Caco-2 (cell line): ENCODE data around the gene WBP1L. TPM values are rescaled to one million over a fixed set of nuclear protein-coding genes. Genes with fewer than 3 reads are reported as not detected.

Experiments used
- BruUV-seq: library from RNA; stranded (reverse); fragments of 400-500 nt; replicated peaks from 2 replicates; lab custom pipeline; 2021; lab: Mats Ljungman, UMichigan
- CTCF ChIA-PET: fragments of 300-600 bp; sonication (Branson Sonifier 250); formaldehyde crosslinking; loops from one replicate; lab custom pipeline; 2022; ENCODE audit warnings: antibody characterized with exemption; lab: Charles Lee
- POLR2A ChIA-PET: fragments of 300-600 bp; sonication (Branson Sonifier 250); formaldehyde crosslinking; loops from one replicate; lab custom pipeline; 2022; ENCODE audit warnings: antibody characterized with exemption; lab: Charles Lee
- DNase-seq, 2 experiments: peaks; one replicate each; pipeline versions ENCODE4 v3.0.0 to v3.0.0-alpha.2; 2020 to 2022
- H3K27me3 ChIP-seq: replicated peaks from 2 replicates; pipeline ENCODE4 v1.6.0; 2011; ENCODE audit warnings: low read length; ENCODE audit not compliant: control insufficient read depth, insufficient read depth
- H3K36me3 ChIP-seq: 2 replicates; pipeline ENCODE4 v1.5.1; 2011; ENCODE audit warnings: low read length; ENCODE audit not compliant: control insufficient read depth, insufficient read depth
- H3K4me1 ChIP-seq: fragments of 250-450 bp; sonication (Bioruptor Pico); 2 replicates; pipeline ENCODE4 v1.5.1; 2020; ENCODE audit warnings: mild to moderate bottlenecking
- H3K4me3 ChIP-seq: 2 replicates; pipeline ENCODE4 v1.5.1; 2011; ENCODE audit warnings: low read depth, mild to moderate bottlenecking, control low read depth, low read length
- H3K9me3 ChIP-seq: fragments of 250-450 bp; sonication (Bioruptor Pico); 2 replicates; pipeline ENCODE4 v1.5.1; 2020; ENCODE audit warnings: mild to moderate bottlenecking, moderate library complexity
- H3K27ac Mint-ChIP-seq: one replicate; pipeline ENCODE4 v1.8.0; 2022; ENCODE audit warnings: mixed read lengths; ENCODE audit not compliant: unreplicated experiment
- H3K27me3 Mint-ChIP-seq: one replicate; pipeline ENCODE4 v1.8.0; 2022; ENCODE audit warnings: mixed read lengths; ENCODE audit not compliant: insufficient read depth, unreplicated experiment
- H3K36me3 Mint-ChIP-seq: one replicate; pipeline ENCODE4 v1.8.0; 2022; ENCODE audit warnings: mild to moderate bottlenecking, mixed read lengths; ENCODE audit not compliant: insufficient read depth, unreplicated experiment
- H3K4me1 Mint-ChIP-seq: one replicate; pipeline ENCODE4 v1.8.0; 2022; ENCODE audit warnings: low read depth, mixed read lengths; ENCODE audit not compliant: unreplicated experiment
- H3K4me3 Mint-ChIP-seq: one replicate; pipeline ENCODE4 v1.8.0; 2022; ENCODE audit warnings: mild to moderate bottlenecking, moderate library complexity, mixed read lengths; ENCODE audit not compliant: unreplicated experiment
- H3K9me3 Mint-ChIP-seq: one replicate; pipeline ENCODE4 v1.8.0; 2022; ENCODE audit warnings: mixed read lengths; ENCODE audit not compliant: unreplicated experiment
- CTCF ChIP-seq, 2 experiments: fragments of 200-600 bp in 1 of 2; IDR thresholded peaks; 1 replicate in 1 of 2; 2 replicates in 1 of 2; pipeline versions ENCODE4 v1.5.1 to v1.8.0; 2011 to 2022; ENCODE audit warnings: antibody characterized with exemption in 1 of 2, control low read depth in 1 of 2, inconsistent platforms in 1 of 2, low read depth in 1 of 2, low read length in 1 of 2, mild to moderate bottlenecking in 1 of 2, moderate library complexity in 1 of 2; ENCODE audit not compliant: insufficient read depth in 1 of 2, severe bottlenecking in 1 of 2, unreplicated experiment in 1 of 2
- intact Hi-C: fragments of 100-400 bp; cut with micrococcal nuclease; formaldehyde crosslinking; loops from one replicate; pipeline ENCODE4 v1.10.0; 2022; ENCODE audit not compliant: unreplicated experiment
- total RNA-seq: library from RNA; stranded (reverse); gene quantifications from 2 replicates; pipeline ENCODE4 v1.2.3, GENCODE V29; 2022

The WBP1L gene
- total RNA-seq, 1 experiment from 2014 or later = 28.2 TPM

- no peak overlapping the region for H3K4me3 Mint-ChIP-seq
- Histone ChIP-seq H3K27me3 (no peaks in the 10 kb centered on the region), H3K4me3 (no peak overlapping the region), H3K9me3 (no peaks in the 10 kb centered on the region), H3K36me3 (no peaks in the 10 kb centered on the region), H3K4me1 (no peaks in the 10 kb centered on the region)
- ChIA-PET CTCF (no interaction called here), POLR2A (no interaction called here)
- intact Hi-C loops = no loop called here
- TF ChIP-seq CTCF (IDR thresholded peaks at IDR 0.05; ENCODE audit: insufficient read depth in 1 of 2, low read depth in 1 of 2, low read length in 1 of 2, severe bottlenecking in 1 of 2, unreplicated experiment in 1 of 2) = no peak
- no peaks in the 10 kb centered on the region for H3K27me3 Mint-ChIP-seq
- no peak for DNase-seq
- H3K27ac Mint-ChIP-seq = no peak overlapping the region
- BruUV-seq = no TSS peak
- peaks cover 6% of the 10 kb centered on the region for H3K36me3 Mint-ChIP-seq
- H3K9me3 Mint-ChIP-seq = no peaks in the 10 kb centered on the region
- H3K4me1 Mint-ChIP-seq = peaks cover 7% of the 10 kb centered on the region
Observed at GRCh38 chr10:102859911-102860310, 116.2 kb downstream of the WBP1L start.

- Mint-ChIP-seq H3K27ac (no peak overlapping the region), H3K36me3 (peaks cover 6% of the 10 kb centered on the region), H3K27me3 (no peaks in the 10 kb centered on the region), H3K4me3 (no peak overlapping the region), H3K4me1 (no peaks in the 10 kb centered on the region), H3K9me3 (no peaks in the 10 kb centered on the region)
- Histone ChIP-seq H3K9me3 (no peaks in the 10 kb centered on the region), H3K4me1 (no peaks in the 10 kb centered on the region), H3K27me3 (no peaks in the 10 kb centered on the region), H3K36me3 (no peaks in the 10 kb centered on the region), H3K4me3 (no peak overlapping the region)
- TF ChIP-seq CTCF (IDR thresholded peaks at IDR 0.05; ENCODE audit: insufficient read depth in 1 of 2, low read depth in 1 of 2, low read length in 1 of 2, severe bottlenecking in 1 of 2, unreplicated experiment in 1 of 2) = no peak
- intact Hi-C loops = no loop called here
- TSS peak; percentile 31 for BruUV-seq
- no peak for DNase-seq
- CTCF ChIA-PET = no interaction called here
- POLR2A ChIA-PET = no interaction called here
Observed at GRCh38 chr10:102863660-102864059, 119.9 kb downstream of the WBP1L start.

- Histone ChIP-seq H3K27me3 (no peaks in the 10 kb centered on the region), H3K4me3 (no peak overlapping the region), H3K9me3 (no peaks in the 10 kb centered on the region), H3K36me3 (no peaks in the 10 kb centered on the region), H3K4me1 (peaks cover 6% of the 10 kb centered on the region; the same call in 1 of the 2 replicates)
- intact Hi-C loops = no loop called here
- TF ChIP-seq CTCF (IDR thresholded peaks at IDR 0.05; ENCODE audit: insufficient read depth in 1 of 2, low read depth in 1 of 2, low read length in 1 of 2, severe bottlenecking in 1 of 2, unreplicated experiment in 1 of 2) = no peak
- no peak overlapping the region for H3K4me3 Mint-ChIP-seq
- no TSS peak for BruUV-seq
- H3K27ac Mint-ChIP-seq = no peak overlapping the region
- no peak for DNase-seq
- H3K36me3 Mint-ChIP-seq = peaks cover 3% of the 10 kb centered on the region
- ChIA-PET CTCF (no interaction called here), POLR2A (no interaction called here)
- H3K27me3 Mint-ChIP-seq = no peaks in the 10 kb centered on the region
- H3K9me3 Mint-ChIP-seq = no peaks in the 10 kb centered on the region
- peaks cover 5% of the 10 kb centered on the region for H3K4me1 Mint-ChIP-seq
Observed at GRCh38 chr10:102865620-102866019, 121.9 kb downstream of the WBP1L start.

Other genes starting within 250 kb of the WBP1L start
- gene ACTR1A, start 241.2 kb upstream of the WBP1L start, total RNA-seq = 65.9 and 69.7 TPM in 2 replicates
- gene SUFU, start 240.0 kb upstream of the WBP1L start, total RNA-seq = 10.6 and 11.4 TPM in 2 replicates
- gene TRIM8, start 99.5 kb upstream of the WBP1L start, total RNA-seq = 40.9 and 44.4 TPM in 2 replicates
- 7.8 and 8.0 TPM in 2 replicates for gene ARL3, start 29.6 kb upstream of the WBP1L start, total RNA-seq
- gene SFXN2, start 29.3 kb upstream of the WBP1L start, total RNA-seq = 34.8 and 40.0 TPM in 2 replicates
- gene CYP17A1, start 93.5 kb downstream of the WBP1L start, total RNA-seq = not detected in 2 replicates
- 12.3 and 12.6 TPM in 2 replicates for gene BORCS7, start 110.3 kb downstream of the WBP1L start, total RNA-seq
- gene AS3MT, start 125.5 kb downstream of the WBP1L start, total RNA-seq = 6.4 and 8.6 TPM in 2 replicates
- 14.1 and 16.1 TPM in 2 replicates for gene CNNM2, start 174.3 kb downstream of the WBP1L start, total RNA-seq